Vagina (tissue), 2 donors: Measurements from ENCODE around the gene GDPD4. TPM values are rescaled to one million over a fixed set of nuclear protein-coding genes. Genes with fewer than 3 reads are reported as not detected.

ENCODE experiments used
- DNase-seq, 2 donors: peaks; one replicate each; pipeline ENCODE4 v3.0.0-alpha.2; 2017; ENCODE audit errors: extremely low spot score in 2 of 2
- H3K27ac ChIP-seq: fragments of 200-600 bp; sonication (generic); one replicate; pipeline ENCODE4 v1.5.1; 2019
- H3K27me3 ChIP-seq: fragments of 200-600 bp; sonication (generic); one replicate; pipeline ENCODE4 v1.5.1; 2019
- H3K36me3 ChIP-seq, 2 donors: fragments of 200-600 bp; sonication (generic); one replicate each; pipeline ENCODE4 v1.5.1; 2017 to 2019
- H3K4me1 ChIP-seq: fragments of 200-600 bp; sonication (generic); one replicate; pipeline ENCODE4 v1.5.1; 2019
- H3K4me3 ChIP-seq, 2 donors: fragments of 200-600 bp; sonication (generic); 1 replicate in 1 of 2; 2 replicates in 1 of 2; pipeline ENCODE4 v1.5.1; 2016 to 2019
- H3K9me3 ChIP-seq: fragments of 200-600 bp; sonication (generic); one replicate; pipeline ENCODE4 v1.5.1; 2019
- CTCF ChIP-seq, 3 experiments: fragments of 450-650 bp in 2 of 3; fragments of 200-600 bp in 1 of 3; sonication (generic) in 1 of 3; IDR thresholded peaks; one replicate each; pipeline ENCODE4 v1.5.1; 2017 to 2019; ENCODE audit warnings: antibody characterized with exemption in 3 of 3, mild to moderate bottlenecking in 2 of 3, moderate library complexity in 2 of 3
- POLR2A ChIP-seq, 2 donors: fragments of 450-650 bp; IDR thresholded peaks; one replicate each; pipeline ENCODE4 v1.6.1; 2017; ENCODE audit warnings: antibody characterized with exemption in 2 of 2, mild to moderate bottlenecking in 2 of 2, moderate library complexity in 2 of 2
- POLR2AphosphoS5 ChIP-seq, 2 donors: sonication (generic); formaldehyde crosslinking; IDR thresholded peaks; one replicate each; pipeline ENCODE4 v1.9.0; 2017; ENCODE audit warnings: antibody characterized with exemption in 2 of 2, mild to moderate bottlenecking in 2 of 2, low read depth in 1 of 2; ENCODE audit not compliant: insufficient read depth in 1 of 2
- intact Hi-C: fragments of 100-400 bp; cut with DNase I; formaldehyde crosslinking; loops from one replicate; pipeline ENCODE4 v1.15.1; 2023
- total RNA-seq: library from RNA; depleted of rRNA; stranded (reverse); fragments of >200 nt; gene quantifications from one replicate; pipeline ENCODE4 v1.2.3, GENCODE V29; 2016

GDPD4 gene
- total RNA-seq, 1 donor from 2014 or later, result not detected

GRCh38 chr11:77250881-77251640, 50.4 kb downstream of the GDPD4 start:
- peaks cover 5% of the 10 kb centered on the region for H3K9me3 ChIP-seq
- no peaks in the 10 kb centered on the region for H3K27me3 ChIP-seq
- DNase-seq, result no peak
- intact Hi-C loops, result no loop called here
- no peak overlapping the region for H3K4me3 ChIP-seq
- H3K27ac ChIP-seq, result no peak overlapping the region
- no peaks in the 10 kb centered on the region for H3K36me3 ChIP-seq
- TF ChIP-seq POLR2A (IDR thresholded peaks at IDR 0.05) (no peak), POLR2AphosphoS5 (IDR thresholded peaks at IDR 0.05; ENCODE audit: insufficient read depth in 1 of 2, low read depth in 1 of 2) (no peak), CTCF (IDR thresholded peaks at IDR 0.05) (no peak)
- no peaks in the 10 kb centered on the region for H3K4me1 ChIP-seq

- no peak for DNase-seq
- Histone ChIP-seq H3K27ac (no peak overlapping the region), H3K4me1 (peaks cover 6% of the 10 kb centered on the region), H3K4me3 (no peak overlapping the region), H3K27me3 (no peaks in the 10 kb centered on the region), H3K36me3 (no peaks in the 10 kb centered on the region), H3K9me3 (peaks cover 5% of the 10 kb centered on the region)
- no peak for TF ChIP-seq POLR2A (IDR thresholded peaks at IDR 0.05)
- no peak for TF ChIP-seq POLR2AphosphoS5 (IDR thresholded peaks at IDR 0.05; ENCODE audit: insufficient read depth in 1 of 2, low read depth in 1 of 2)
- TF ChIP-seq CTCF (IDR thresholded peaks at IDR 0.05), result no peak
- intact Hi-C loops, result no loop called here
Measured at GRCh38 chr11:77249427-77249826, 52.1 kb downstream of the GDPD4 start.

- DNase-seq, result no peak
- Histone ChIP-seq H3K4me3 (no peak overlapping the region), H3K27me3 (no peaks in the 10 kb centered on the region), H3K9me3 (no peaks in the 10 kb centered on the region), H3K36me3 (no peaks in the 10 kb centered on the region), H3K27ac (no peak overlapping the region), H3K4me1 (peaks cover 9% of the 10 kb centered on the region)
- TF ChIP-seq POLR2A (IDR thresholded peaks at IDR 0.05) (no peak), POLR2AphosphoS5 (IDR thresholded peaks at IDR 0.05; ENCODE audit: insufficient read depth in 1 of 2, low read depth in 1 of 2) (no peak), CTCF (IDR thresholded peaks at IDR 0.05) (no peak)
- intact Hi-C loops, result no loop called here
Measured at GRCh38 chr11:77244277-77245027, 57.0 kb downstream of the GDPD4 start.

- intact Hi-C loops, result no loop called here
- no peaks in the 10 kb centered on the region for H3K36me3 ChIP-seq
- H3K27me3 ChIP-seq, result no peaks in the 10 kb centered on the region
- TF ChIP-seq POLR2A (IDR thresholded peaks at IDR 0.05) (no peak), POLR2AphosphoS5 (IDR thresholded peaks at IDR 0.05; ENCODE audit: insufficient read depth in 1 of 2, low read depth in 1 of 2) (no peak), CTCF (IDR thresholded peaks at IDR 0.05) (no peak)
- H3K4me3 ChIP-seq, result no peak overlapping the region
- no peak for DNase-seq
- H3K27ac ChIP-seq, result no peak overlapping the region
- no peaks in the 10 kb centered on the region for H3K4me1 ChIP-seq
- no peaks in the 10 kb centered on the region for H3K9me3 ChIP-seq
Measured at GRCh38 chr11:77236901-77237300, 64.6 kb downstream of the GDPD4 start.

GRCh38 chr11:77233011-77233410, 68.5 kb downstream of the GDPD4 start:
- H3K9me3 ChIP-seq, result no peaks in the 10 kb centered on the region
- H3K27me3 ChIP-seq, result no peaks in the 10 kb centered on the region
- no peak overlapping the region for H3K27ac ChIP-seq
- DNase-seq, result no peak
- no peak overlapping the region for H3K4me3 ChIP-seq
- no peaks in the 10 kb centered on the region for H3K36me3 ChIP-seq
- no peaks in the 10 kb centered on the region for H3K4me1 ChIP-seq
- intact Hi-C loops, result no loop called here
- TF ChIP-seq POLR2A (IDR thresholded peaks at IDR 0.05), result no peak
- TF ChIP-seq CTCF (IDR thresholded peaks at IDR 0.05), result no peak
- TF ChIP-seq POLR2AphosphoS5 (IDR thresholded peaks at IDR 0.05; ENCODE audit: insufficient read depth in 1 of 2, low read depth in 1 of 2), result no peak
